ENCODE data around the gene JPH4. TPM values are rescaled to one million over a fixed set of nuclear protein-coding genes. Genes with fewer than 3 reads are reported as not detected.
A peak's percentile ranks its signal among the peaks of the same experiment; 100 is the strongest.
"Not testable (repeated sequence)": the region's sequence is repeated elsewhere in the genome, so short reads cannot be mapped to it uniquely, and the experiment has no call there.

JPH4 gene
- total and polyA plus RNA-seq, 2 donors (not counting 1 experiment from before 2014, with no cell fraction given): not detected

- no peak for DNase-seq (ENCODE audit: low read depth in 2 of 2)
- H3K9me3 ChIP-seq (ENCODE audit: control insufficient read depth, insufficient read depth, low read depth, low read length): no peaks in the 10 kb centered on the region
- H3K27me3 ChIP-seq (ENCODE audit: control insufficient read depth, insufficient read depth, low read length): no peaks in the 10 kb centered on the region
- H3K4me1 ChIP-seq (ENCODE audit: control insufficient read depth, extremely low read depth, insufficient read depth, low read length): peaks cover 2% of the 10 kb centered on the region
- no peak overlapping the region for H3K9ac ChIP-seq (ENCODE audit: insufficient read depth, low read length)
- no peak overlapping the region for H3K27ac ChIP-seq (ENCODE audit: insufficient read depth, low read length)
- H3K36me3 ChIP-seq (ENCODE audit: control insufficient read depth, insufficient read depth, low read length): no peaks in the 10 kb centered on the region
- TF ChIP-seq EZH2 (IDR thresholded peaks at IDR 0.05; ENCODE audit: low read length, missing control alignments): no peak
- no peak for TF ChIP-seq CTCF (conservative IDR thresholded peaks at IDR 0.05 in 1 of 2, IDR thresholded peaks at IDR 0.05 in 1 of 2; ENCODE audit: low read depth in 1 of 2, low read length in 2 of 2)
- H2AFZ ChIP-seq (ENCODE audit: low read length): no peak overlapping the region
- no peaks in the 10 kb centered on the region for H3K79me2 ChIP-seq (ENCODE audit: control insufficient read depth, insufficient read depth, low read length)
- no peak overlapping the region for H3K4me2 ChIP-seq (ENCODE audit: extremely low read depth, insufficient read depth, low read length)
- H4K20me1 ChIP-seq (ENCODE audit: control insufficient read depth, extremely low read depth, insufficient read depth, low read length): no peaks in the 10 kb centered on the region
- H3K4me3 ChIP-seq (replicated peaks in 1 of 4; ENCODE audit: control extremely low read depth in 1 of 4, insufficient read depth in 1 of 4, low read depth in 3 of 4, low read length in 4 of 4): no peak overlapping the region
Observed at GRCh38 chr14:23590198-23590597, 11.6 kb upstream of the JPH4 start.

GRCh38 chr14:23589606-23590005, 11.0 kb upstream of the JPH4 start:
- Histone ChIP-seq H4K20me1 (ENCODE audit: control insufficient read depth, extremely low read depth, insufficient read depth, low read length) (no peaks in the 10 kb centered on the region), H2AFZ (ENCODE audit: low read length) (no peak overlapping the region), H3K36me3 (ENCODE audit: control insufficient read depth, insufficient read depth, low read length) (no peaks in the 10 kb centered on the region), H3K27me3 (ENCODE audit: control insufficient read depth, insufficient read depth, low read length) (no peaks in the 10 kb centered on the region), H3K9me3 (ENCODE audit: control insufficient read depth, insufficient read depth, low read depth, low read length) (no peaks in the 10 kb centered on the region), H3K4me3 (replicated peaks in 1 of 4; ENCODE audit: control extremely low read depth in 1 of 4, insufficient read depth in 1 of 4, low read depth in 3 of 4, low read length in 4 of 4) (no peak overlapping the region), H3K79me2 (ENCODE audit: control insufficient read depth, insufficient read depth, low read length) (no peaks in the 10 kb centered on the region), H3K4me2 (ENCODE audit: extremely low read depth, insufficient read depth, low read length) (no peak overlapping the region), H3K9ac (ENCODE audit: insufficient read depth, low read length) (no peak overlapping the region), H3K27ac (ENCODE audit: insufficient read depth, low read length) (no peak overlapping the region), H3K4me1 (ENCODE audit: control insufficient read depth, extremely low read depth, insufficient read depth, low read length) (peaks cover 2% of the 10 kb centered on the region)
- TF ChIP-seq CTCF (conservative IDR thresholded peaks at IDR 0.05 in 1 of 2, IDR thresholded peaks at IDR 0.05 in 1 of 2; ENCODE audit: low read depth in 1 of 2, low read length in 2 of 2) (no peak), EZH2 (IDR thresholded peaks at IDR 0.05; ENCODE audit: low read length, missing control alignments) (no peak)
- no peak for DNase-seq (ENCODE audit: low read depth in 2 of 2)

- no peak overlapping the region for H3K4me2 ChIP-seq (ENCODE audit: extremely low read depth, insufficient read depth, low read length)
- no peak overlapping the region for H2AFZ ChIP-seq (ENCODE audit: low read length)
Observed at GRCh38 chr14:23588884-23589598, 10.5 kb upstream of the JPH4 start.

GRCh38 chr14:23584527-23585203, 6.1 kb upstream of the JPH4 start:
- not testable (repeated sequence) for H3K4me1 ChIP-seq (ENCODE audit: control insufficient read depth, extremely low read depth, insufficient read depth, low read length); H4K20me1 ChIP-seq (ENCODE audit: control insufficient read depth, extremely low read depth, insufficient read depth, low read length); H2AFZ ChIP-seq (ENCODE audit: low read length); H3K9ac ChIP-seq (ENCODE audit: insufficient read depth, low read length); H3K27me3 ChIP-seq (ENCODE audit: control insufficient read depth, insufficient read depth, low read length); H3K36me3 ChIP-seq (ENCODE audit: control insufficient read depth, insufficient read depth, low read length); H3K79me2 ChIP-seq (ENCODE audit: control insufficient read depth, insufficient read depth, low read length); H3K27ac ChIP-seq (ENCODE audit: insufficient read depth, low read length); H3K4me2 ChIP-seq (ENCODE audit: extremely low read depth, insufficient read depth, low read length); H3K9me3 ChIP-seq (ENCODE audit: control insufficient read depth, insufficient read depth, low read depth, low read length); DNase-seq (ENCODE audit: low read depth in 2 of 2); H3K4me3 ChIP-seq (replicated peaks in 1 of 4; ENCODE audit: control extremely low read depth in 1 of 4, insufficient read depth in 1 of 4, low read depth in 3 of 4, low read length in 4 of 4)

More at GRCh38 chr14:23588884-23589598, 10.5 kb upstream of the JPH4 start:
- H3K4me3 ChIP-seq (replicated peaks in 1 of 4; ENCODE audit: control extremely low read depth in 1 of 4, insufficient read depth in 1 of 4, low read depth in 3 of 4, low read length in 4 of 4): no peak overlapping the region
- no peaks in the 10 kb centered on the region for H3K79me2 ChIP-seq (ENCODE audit: control insufficient read depth, insufficient read depth, low read length)
- no peak overlapping the region for H3K9ac ChIP-seq (ENCODE audit: insufficient read depth, low read length)
- no peak overlapping the region for H3K27ac ChIP-seq (ENCODE audit: insufficient read depth, low read length)
- no peaks in the 10 kb centered on the region for H3K36me3 ChIP-seq (ENCODE audit: control insufficient read depth, insufficient read depth, low read length)
- DNase-seq (ENCODE audit: low read depth in 2 of 2): peak; percentile 80
- TF ChIP-seq EZH2 (IDR thresholded peaks at IDR 0.05; ENCODE audit: low read length, missing control alignments) (no peak), CTCF (conservative IDR thresholded peaks at IDR 0.05 in 1 of 2, IDR thresholded peaks at IDR 0.05 in 1 of 2; ENCODE audit: low read depth in 1 of 2, low read length in 2 of 2) (peak; percentile 51 to 74)
- no peaks in the 10 kb centered on the region for H3K9me3 ChIP-seq (ENCODE audit: control insufficient read depth, insufficient read depth, low read depth, low read length)
- H3K4me1 ChIP-seq (ENCODE audit: control insufficient read depth, extremely low read depth, insufficient read depth, low read length): peaks cover 2% of the 10 kb centered on the region
- no peaks in the 10 kb centered on the region for H4K20me1 ChIP-seq (ENCODE audit: control insufficient read depth, extremely low read depth, insufficient read depth, low read length)
- H3K27me3 ChIP-seq (ENCODE audit: control insufficient read depth, insufficient read depth, low read length): no peaks in the 10 kb centered on the region
